HEK293 (cell line): ENCODE data around the gene ZCCHC3.

ENCODE experiments used
- FEZF1 ChIP-seq: fragments of 450-650 bp; formaldehyde crosslinking; IDR thresholded peaks from 2 replicates; pipeline ENCODE4 v1.5.1; 2016; ENCODE audit warnings: missing biosample characterization, missing genetic modification characterization
- GLIS1 ChIP-seq: fragments of 450-650 bp; formaldehyde crosslinking; IDR thresholded peaks from 2 replicates; pipeline ENCODE4 v1.5.1; 2016; ENCODE audit warnings: missing biosample characterization, missing genetic modification characterization
- HIC1 ChIP-seq: fragments of 450-650 bp; formaldehyde crosslinking; IDR thresholded peaks from 2 replicates; pipeline ENCODE4 v1.5.1; 2016; ENCODE audit warnings: missing biosample characterization, missing genetic modification characterization
- KLF10 ChIP-seq: fragments of 450-650 bp; IDR thresholded peaks from 2 replicates; pipeline ENCODE4 v1.5.1; 2018; ENCODE audit warnings: missing biosample characterization, mild to moderate bottlenecking, missing genetic modification characterization
- KLF17 ChIP-seq: fragments of 450-650 bp; formaldehyde crosslinking; IDR thresholded peaks from 2 replicates; pipeline ENCODE4 v1.5.1; 2016; ENCODE audit warnings: missing biosample characterization, missing genetic modification characterization
- PRDM2 ChIP-seq: fragments of 450-650 bp; formaldehyde crosslinking; IDR thresholded peaks from 2 replicates; pipeline ENCODE4 v1.5.1; 2016; ENCODE audit warnings: missing biosample characterization, missing genetic modification characterization, borderline replicate concordance
- TSHZ1 ChIP-seq: fragments of 450-650 bp; formaldehyde crosslinking; IDR thresholded peaks from 2 replicates; pipeline ENCODE4 v1.5.1; 2016; ENCODE audit warnings: missing biosample characterization, missing genetic modification characterization, borderline replicate concordance
- WT1 ChIP-seq: fragments of 450-650 bp; formaldehyde crosslinking; IDR thresholded peaks from 2 replicates; pipeline ENCODE4 v1.5.1; 2016; ENCODE audit warnings: missing biosample characterization, missing genetic modification characterization
- ZBTB17 ChIP-seq: fragments of 450-650 bp; formaldehyde crosslinking; IDR thresholded peaks from 2 replicates; pipeline ENCODE4 v1.5.1; 2016; ENCODE audit warnings: missing biosample characterization, missing genetic modification characterization
- ZBTB8A ChIP-seq: fragments of 450-650 bp; formaldehyde crosslinking; IDR thresholded peaks from 2 replicates; pipeline ENCODE4 v1.5.1; 2016; ENCODE audit warnings: missing biosample characterization, missing genetic modification characterization
- ZNF112 ChIP-seq: fragments of 450-650 bp; formaldehyde crosslinking; IDR thresholded peaks from 2 replicates; pipeline ENCODE4 v1.5.0; 2017; ENCODE audit warnings: missing biosample characterization, missing genetic modification characterization
- ZNF169 ChIP-seq: fragments of 450-650 bp; formaldehyde crosslinking; IDR thresholded peaks from 2 replicates; pipeline ENCODE4 v1.5.1; 2016; ENCODE audit warnings: missing biosample characterization, missing genetic modification characterization
- ZNF391 ChIP-seq: fragments of 450-650 bp; formaldehyde crosslinking; IDR thresholded peaks from 2 replicates; pipeline ENCODE4 v1.5.1; 2016; ENCODE audit warnings: low read depth, missing biosample characterization, missing genetic modification characterization, borderline replicate concordance
- ZNF423 ChIP-seq: fragments of 450-650 bp; formaldehyde crosslinking; IDR thresholded peaks from 2 replicates; pipeline ENCODE4 v1.5.1; 2016; ENCODE audit warnings: missing biosample characterization, missing genetic modification characterization
- ZNF433 ChIP-seq: fragments of 450-650 bp; formaldehyde crosslinking; IDR thresholded peaks from 2 replicates; pipeline ENCODE4 v1.5.1; 2016; ENCODE audit warnings: missing biosample characterization, missing genetic modification characterization, low read depth
- ZNF449 ChIP-seq: fragments of 450-650 bp; formaldehyde crosslinking; IDR thresholded peaks from 2 replicates; pipeline ENCODE4 v1.5.1; 2017; ENCODE audit warnings: missing biosample characterization, mild to moderate bottlenecking, missing genetic modification characterization, moderate library complexity
- ZNF548 ChIP-seq: fragments of 450-650 bp; formaldehyde crosslinking; IDR thresholded peaks from 2 replicates; pipeline ENCODE4 v1.5.1; 2016; ENCODE audit warnings: missing biosample characterization, missing genetic modification characterization
- ZNF571 ChIP-seq: fragments of 450-650 bp; formaldehyde crosslinking; IDR thresholded peaks from 2 replicates; pipeline ENCODE4 v1.5.0; 2017; ENCODE audit warnings: missing biosample characterization, missing genetic modification characterization
- ZNF629 ChIP-seq: fragments of 450-650 bp; formaldehyde crosslinking; IDR thresholded peaks from 2 replicates; pipeline ENCODE4 v1.5.1; 2017; ENCODE audit warnings: missing biosample characterization, missing genetic modification characterization
- ZNF785 ChIP-seq: fragments of 450-650 bp; formaldehyde crosslinking; IDR thresholded peaks from 2 replicates; pipeline ENCODE4 v1.5.1; 2016; ENCODE audit warnings: missing biosample characterization, missing genetic modification characterization
- ZSCAN16 ChIP-seq: fragments of 450-650 bp; formaldehyde crosslinking; IDR thresholded peaks from 2 replicates; pipeline ENCODE4 v1.5.1; 2016; ENCODE audit warnings: missing biosample characterization, missing genetic modification characterization
- ZSCAN5A ChIP-seq: fragments of 450-650 bp; formaldehyde crosslinking; IDR thresholded peaks from 2 replicates; pipeline ENCODE4 v1.5.1; 2016; ENCODE audit warnings: missing biosample characterization, missing genetic modification characterization
- ZXDB ChIP-seq: fragments of 450-650 bp; formaldehyde crosslinking; IDR thresholded peaks from 2 replicates; pipeline ENCODE4 v1.5.1; 2016; ENCODE audit warnings: missing biosample characterization, missing genetic modification characterization

The ZCCHC3 gene

GRCh38 chr20:324177-325044, 27.0 kb downstream of the ZCCHC3 start (continued):
- TF ChIP-seq HIC1 (tag by site-specific recombination), result peak; percentile 99
- TF ChIP-seq ZNF449, result peak; percentile 73; the same call in 1 of the 2 replicates
- no peak for TF ChIP-seq ZNF548 (tag by site-specific recombination)
- peak; percentile 38; the same call in 1 of the 2 replicates for TF ChIP-seq FEZF1 (tag by site-specific recombination)
- TF ChIP-seq ZXDB (tag by site-specific recombination), result peak; percentile 97
- 0 out of 2 replicates have a peak, but pooled peaks have one; percentile 24 for TF ChIP-seq ZSCAN16 (tag by site-specific recombination)
- TF ChIP-seq ZSCAN5A (tag by site-specific recombination), result 0 out of 2 replicates have a peak, but pooled peaks have one; percentile 64
- peak; percentile 96 for TF ChIP-seq GLIS1 (tag by site-specific recombination)
- TF ChIP-seq ZNF571 (tag by site-specific recombination), result no peak
- TF ChIP-seq ZBTB17 (tag by site-specific recombination), result peak; percentile 82
- peak; percentile 77 for TF ChIP-seq WT1 (tag by site-specific recombination)
- peak; percentile 15; the same call in 1 of the 2 replicates for TF ChIP-seq TSHZ1 (tag by site-specific recombination)
- TF ChIP-seq KLF17 (tag by site-specific recombination), result peak; percentile 98
- no peak for TF ChIP-seq ZNF433
- TF ChIP-seq ZNF112 (tag by site-specific recombination), result no peak
- peak; percentile 100 for TF ChIP-seq ZBTB8A (tag by site-specific recombination)
- peak; percentile 91 for TF ChIP-seq KLF10
- TF ChIP-seq ZNF391, result peak; percentile 10; the same call in 1 of the 2 replicates
- no peak for TF ChIP-seq PRDM2 (tag by site-specific recombination)
- TF ChIP-seq ZNF629, result peak; percentile 38
- no peak for TF ChIP-seq ZNF169 (tag by site-specific recombination)
- TF ChIP-seq ZNF785 (tag by site-specific recombination), result peak; percentile 46; the same call in 1 of the 2 replicates
- peak; percentile 54; the same call in 1 of the 2 replicates for TF ChIP-seq ZNF423 (tag by site-specific recombination)
